Type B pancreatic cell (in vitro differentiated cells): ENCODE measurements around the gene ATIC. TPM values are rescaled to one million over a fixed set of nuclear protein-coding genes. Genes with fewer than 3 reads are reported as not detected.

ENCODE experiments used
- DNase-seq: peaks from one replicate; pipeline ENCODE4 v3.0.0; 2021; ENCODE audit warnings: mixed read lengths; ENCODE audit not compliant: unreplicated experiment; ENCODE audit errors: extremely low spot score
- H3K27ac Mint-ChIP-seq: 2 replicates; pipeline ENCODE4 v1.8.0; 2021; ENCODE audit warnings: mild to moderate bottlenecking, mixed read lengths
- H3K27me3 Mint-ChIP-seq: 2 replicates; pipeline ENCODE4 v1.8.0; 2021; ENCODE audit warnings: mixed read lengths
- H3K36me3 Mint-ChIP-seq: 2 replicates; pipeline ENCODE4 v1.8.0; 2021; ENCODE audit warnings: mixed read lengths
- H3K4me1 Mint-ChIP-seq: one replicate; pipeline ENCODE4 v1.8.0; 2021; ENCODE audit warnings: mixed read lengths; ENCODE audit not compliant: unreplicated experiment
- H3K4me3 Mint-ChIP-seq: 2 replicates; pipeline ENCODE4 v1.8.0; 2021; ENCODE audit warnings: mild to moderate bottlenecking, mixed read lengths
- H3K9me3 Mint-ChIP-seq: 2 replicates; pipeline ENCODE4 v1.8.0; 2021; ENCODE audit warnings: mixed read lengths
- total RNA-seq: library from RNA; stranded (reverse); gene quantifications from 2 replicates; pipeline ENCODE4 v1.2.1, GENCODE V29; 2021; ENCODE audit warnings: low replicate concordance
- TF ChIP-seq, protein P1 (sequence below): fragments of 200-600 bp; sonication (generic); conservative IDR thresholded peaks from 2 replicates; pipeline ENCODE4 v1.5.0; 2021; ENCODE audit warnings: antibody characterized with exemption, mild to moderate bottlenecking

The ATIC gene
- total RNA-seq, 1 donor from 2014 or later = 152 TPM

DNA sequence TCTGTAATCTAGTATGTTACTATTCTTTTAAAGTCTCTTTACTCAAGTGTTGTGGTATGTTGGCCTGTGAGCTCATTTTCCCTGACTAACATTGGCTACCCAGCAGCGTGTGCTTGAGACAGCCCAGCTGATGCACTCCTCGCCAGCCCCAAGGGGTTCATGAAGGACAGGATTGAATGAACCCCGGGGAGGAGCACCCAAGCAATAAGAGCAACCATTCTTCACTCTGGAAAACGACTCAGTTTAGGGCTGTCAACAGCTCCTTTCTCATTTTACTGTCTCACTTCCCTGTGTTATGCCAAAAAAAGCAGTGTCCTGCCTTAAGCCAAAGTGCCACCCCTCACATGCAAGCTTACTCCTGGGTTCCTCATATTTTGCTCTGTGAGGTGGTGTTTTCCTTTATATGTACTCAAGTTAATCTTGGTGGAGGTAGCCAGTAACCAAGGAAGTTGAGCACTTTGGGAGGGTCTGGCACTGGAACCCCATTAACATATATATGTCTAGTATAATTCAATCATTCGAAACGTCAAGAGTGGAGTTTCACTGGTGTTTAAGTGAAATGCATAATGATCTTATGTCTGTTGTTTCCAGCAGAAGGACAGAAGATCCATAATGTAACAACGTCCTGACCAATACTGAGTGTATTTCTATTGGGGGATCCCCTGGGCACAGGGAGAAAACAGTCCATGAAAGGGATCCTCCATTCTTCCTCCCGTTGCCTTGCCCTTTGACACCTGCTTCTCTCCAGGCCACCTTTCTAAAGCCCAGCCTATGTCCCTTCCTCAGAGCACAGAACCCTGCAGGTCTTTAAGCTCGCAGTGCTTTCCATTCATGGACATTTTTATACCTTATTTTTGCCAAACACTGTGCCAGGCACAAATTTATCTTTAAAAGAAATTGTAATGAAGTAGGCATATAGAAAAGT lies 43.2 kb downstream of the ATIC start:
- H3K4me3 Mint-ChIP-seq = no peak overlapping the region
- no peaks in the 10 kb centered on the region for H3K27me3 Mint-ChIP-seq
- TF ChIP-seq, protein P1, sequence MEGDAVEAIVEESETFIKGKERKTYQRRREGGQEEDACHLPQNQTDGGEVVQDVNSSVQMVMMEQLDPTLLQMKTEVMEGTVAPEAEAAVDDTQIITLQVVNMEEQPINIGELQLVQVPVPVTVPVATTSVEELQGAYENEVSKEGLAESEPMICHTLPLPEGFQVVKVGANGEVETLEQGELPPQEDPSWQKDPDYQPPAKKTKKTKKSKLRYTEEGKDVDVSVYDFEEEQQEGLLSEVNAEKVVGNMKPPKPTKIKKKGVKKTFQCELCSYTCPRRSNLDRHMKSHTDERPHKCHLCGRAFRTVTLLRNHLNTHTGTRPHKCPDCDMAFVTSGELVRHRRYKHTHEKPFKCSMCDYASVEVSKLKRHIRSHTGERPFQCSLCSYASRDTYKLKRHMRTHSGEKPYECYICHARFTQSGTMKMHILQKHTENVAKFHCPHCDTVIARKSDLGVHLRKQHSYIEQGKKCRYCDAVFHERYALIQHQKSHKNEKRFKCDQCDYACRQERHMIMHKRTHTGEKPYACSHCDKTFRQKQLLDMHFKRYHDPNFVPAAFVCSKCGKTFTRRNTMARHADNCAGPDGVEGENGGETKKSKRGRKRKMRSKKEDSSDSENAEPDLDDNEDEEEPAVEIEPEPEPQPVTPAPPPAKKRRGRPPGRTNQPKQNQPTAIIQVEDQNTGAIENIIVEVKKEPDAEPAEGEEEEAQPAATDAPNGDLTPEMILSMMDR = no peak
- no peak for DNase-seq
- H3K9me3 Mint-ChIP-seq = no peaks in the 10 kb centered on the region
- H3K27ac Mint-ChIP-seq = no peak overlapping the region
- H3K36me3 Mint-ChIP-seq = peaks cover 27% of the 10 kb centered on the region
- H3K4me1 Mint-ChIP-seq = no peaks in the 10 kb centered on the region

DNA sequence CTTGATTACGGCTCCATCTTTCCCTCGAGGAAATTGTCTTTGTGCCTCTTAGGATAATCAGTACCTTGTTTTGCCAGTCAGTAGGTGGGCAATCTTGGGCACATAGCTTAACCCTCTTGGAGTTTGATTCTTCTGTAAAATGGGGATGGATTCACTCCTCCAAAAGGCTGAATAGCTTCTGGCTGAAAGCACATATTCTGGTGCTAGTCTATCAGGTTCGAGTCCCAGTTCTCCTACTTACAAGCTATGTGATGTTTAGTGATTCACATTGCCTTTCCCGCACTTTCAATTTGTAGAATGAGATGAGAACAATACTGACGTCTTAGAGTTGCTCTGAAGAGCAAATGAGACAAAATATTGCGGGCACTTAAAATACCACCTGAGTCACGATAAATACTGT lies 43.9 kb downstream of the ATIC start:
- TF ChIP-seq, protein P1 = no peak
- DNase-seq = no peak
- Mint-ChIP-seq H3K36me3 (peaks cover 24% of the 10 kb centered on the region), H3K4me3 (no peak overlapping the region), H3K27ac (no peak overlapping the region), H3K9me3 (no peaks in the 10 kb centered on the region), H3K4me1 (no peaks in the 10 kb centered on the region), H3K27me3 (no peaks in the 10 kb centered on the region)

DNA sequence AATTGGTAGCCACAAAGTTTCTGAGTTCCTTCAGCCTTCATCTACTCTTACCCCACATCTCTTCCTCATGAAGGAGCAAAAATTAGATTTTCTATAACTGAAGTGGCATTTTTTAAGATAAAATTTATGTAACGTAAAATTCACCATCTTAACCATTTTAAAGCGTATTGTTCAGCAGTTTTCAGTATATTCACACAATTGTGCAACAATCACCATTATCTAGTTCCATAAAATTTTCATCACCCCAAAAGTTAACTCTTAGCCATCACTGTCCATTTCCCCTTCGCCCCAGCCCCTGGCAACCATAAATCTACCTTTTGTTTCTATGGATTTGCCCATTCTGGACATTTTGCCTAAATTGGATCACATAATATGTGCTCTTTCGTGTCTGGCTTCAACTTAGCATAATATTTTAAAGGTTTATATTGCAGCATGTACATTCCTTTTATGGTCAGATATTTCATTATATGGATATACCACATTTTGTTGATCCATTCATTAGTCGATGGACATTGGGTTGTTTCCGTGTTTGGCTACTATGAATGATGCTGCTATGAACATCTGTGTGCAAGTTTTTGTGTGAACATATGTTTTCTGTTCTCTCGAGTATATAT lies 44.6 kb downstream of the ATIC start:
- Mint-ChIP-seq H3K27me3 (no peaks in the 10 kb centered on the region), H3K9me3 (no peaks in the 10 kb centered on the region), H3K4me1 (no peaks in the 10 kb centered on the region), H3K36me3 (peaks cover 25% of the 10 kb centered on the region), H3K27ac (no peak overlapping the region), H3K4me3 (no peak overlapping the region)
- TF ChIP-seq, protein P1 = no peak
- no peak for DNase-seq

DNA sequence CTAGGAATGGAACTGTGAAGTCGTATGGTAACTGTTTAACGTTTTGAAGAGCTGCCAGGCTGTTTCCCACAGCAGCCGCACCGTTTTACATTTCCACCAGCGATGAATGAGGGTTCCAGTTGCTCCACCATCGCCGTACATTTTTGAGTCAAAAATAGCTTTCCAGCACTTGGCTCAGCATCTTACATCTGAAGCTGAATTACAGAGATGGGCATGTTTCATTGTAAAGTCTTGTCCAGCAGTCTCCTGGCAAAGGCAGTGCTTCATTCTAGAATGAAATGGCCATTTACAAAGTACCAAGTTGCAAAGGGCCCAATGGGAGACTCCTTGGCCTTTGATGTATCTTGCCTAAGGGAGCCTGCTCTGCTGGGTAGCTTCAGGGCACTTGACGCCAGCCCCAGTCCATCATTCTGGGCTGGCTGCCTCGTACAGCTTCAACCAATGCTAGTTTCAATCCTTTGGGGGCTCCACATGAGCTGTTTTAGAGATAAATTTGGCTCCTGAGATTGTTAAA lies 45.1 kb downstream of the ATIC start:
- DNase-seq = no peak
- H3K9me3 Mint-ChIP-seq = no peaks in the 10 kb centered on the region
- no peak overlapping the region for H3K4me3 Mint-ChIP-seq
- H3K27ac Mint-ChIP-seq = no peak overlapping the region
- TF ChIP-seq, protein P1 = no peak
- H3K27me3 Mint-ChIP-seq = no peaks in the 10 kb centered on the region
- H3K4me1 Mint-ChIP-seq = no peaks in the 10 kb centered on the region
- peaks cover 21% of the 10 kb centered on the region for H3K36me3 Mint-ChIP-seq

DNA sequence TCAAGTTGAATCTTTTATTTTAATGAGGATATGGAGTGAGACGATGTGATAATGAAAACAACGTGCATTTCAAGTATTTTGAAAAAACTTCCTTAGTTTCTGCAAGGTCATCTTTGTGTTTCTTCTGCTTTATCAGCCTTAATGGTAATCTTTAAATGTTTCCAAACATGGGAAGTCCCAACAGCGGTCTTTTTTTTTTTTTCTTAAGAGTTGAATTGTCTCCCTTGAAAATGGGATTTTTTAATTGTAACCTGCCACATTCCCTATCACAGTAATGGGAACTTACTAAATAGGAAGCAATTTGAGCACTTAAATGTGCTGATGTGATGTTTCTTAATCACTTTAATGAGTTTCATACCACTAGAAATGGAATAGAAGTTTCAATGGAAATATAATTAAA lies 45.8 kb downstream of the ATIC start:
- no peak for DNase-seq
- no peaks in the 10 kb centered on the region for H3K9me3 Mint-ChIP-seq
- no peaks in the 10 kb centered on the region for H3K4me1 Mint-ChIP-seq
- H3K27me3 Mint-ChIP-seq = no peaks in the 10 kb centered on the region
- peaks cover 24% of the 10 kb centered on the region for H3K36me3 Mint-ChIP-seq
- H3K4me3 Mint-ChIP-seq = no peak overlapping the region
- TF ChIP-seq, protein P1 = no peak
- no peak overlapping the region for H3K27ac Mint-ChIP-seq
